GM19035 (cell line): Measurements from ENCODE around the gene SLC13A2.

ENCODE experiments used
- ATAC-seq: cut with Tn5 transposase; IDR thresholded peaks from one replicate; pipeline ENCODE4 v1.9.1; 2021; ENCODE audit not compliant: unreplicated experiment

SLC13A2 gene

GRCh38 chr17:28492352-28493310 is 19.2 kb downstream of the SLC13A2 start:
- no peak for ATAC-seq

DNA sequence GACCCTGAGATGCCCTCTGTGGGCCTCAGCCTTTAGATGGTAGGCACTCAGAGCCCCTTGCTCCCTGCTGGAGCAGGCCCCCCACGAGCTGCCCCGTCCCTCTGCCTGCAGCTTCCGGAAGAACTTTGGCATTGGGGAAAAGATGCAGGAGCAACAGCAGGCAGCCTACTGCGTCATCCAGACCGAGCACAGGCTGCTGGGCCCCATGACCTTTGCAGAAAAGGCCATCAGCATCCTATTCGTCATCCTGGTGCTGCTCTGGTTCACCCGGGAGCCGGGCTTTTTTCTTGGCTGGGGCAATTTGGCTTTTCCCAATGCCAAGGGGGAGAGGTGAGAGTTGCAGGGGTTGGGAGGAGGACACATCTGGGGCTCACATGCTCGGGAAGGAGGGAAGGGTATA is 20.0 kb downstream of the SLC13A2 start:
- ATAC-seq = no peak

DNA sequence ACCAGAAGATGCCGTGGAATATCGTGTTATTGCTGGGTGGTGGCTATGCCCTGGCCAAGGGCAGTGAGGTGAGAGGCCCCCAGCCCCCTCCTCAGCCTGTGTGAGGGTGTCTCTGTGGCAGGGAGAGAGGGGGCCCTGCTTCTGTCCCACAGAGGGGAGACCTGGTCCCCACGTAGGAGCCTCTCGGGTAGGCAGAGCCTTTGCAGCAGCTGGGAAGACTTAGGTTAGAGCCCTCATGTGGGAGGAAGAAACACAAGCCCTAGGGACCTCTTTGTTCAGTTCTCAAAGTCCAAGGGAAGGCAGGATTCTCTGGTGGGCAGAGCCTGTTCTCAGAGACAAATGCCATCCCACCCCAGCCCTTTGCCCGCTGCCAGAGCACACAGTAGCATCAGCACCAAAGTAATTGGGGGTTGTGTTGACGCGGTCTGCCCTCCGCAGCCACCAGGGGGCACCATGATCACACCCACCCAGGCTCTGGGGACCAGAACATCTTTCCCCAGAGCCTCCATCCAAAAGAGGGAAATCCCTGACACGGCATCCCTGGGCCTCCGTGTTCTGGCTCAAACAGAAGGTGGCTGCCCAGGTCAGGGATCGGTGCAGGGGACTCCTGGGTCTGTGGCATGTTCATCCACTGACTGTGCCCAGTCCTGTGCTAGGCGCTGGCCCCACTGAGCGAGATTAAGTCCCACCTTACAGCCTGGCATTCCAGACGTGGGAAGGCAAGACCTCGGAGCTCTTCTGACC is 21.2 kb downstream of the SLC13A2 start:
- ATAC-seq = no peak

DNA sequence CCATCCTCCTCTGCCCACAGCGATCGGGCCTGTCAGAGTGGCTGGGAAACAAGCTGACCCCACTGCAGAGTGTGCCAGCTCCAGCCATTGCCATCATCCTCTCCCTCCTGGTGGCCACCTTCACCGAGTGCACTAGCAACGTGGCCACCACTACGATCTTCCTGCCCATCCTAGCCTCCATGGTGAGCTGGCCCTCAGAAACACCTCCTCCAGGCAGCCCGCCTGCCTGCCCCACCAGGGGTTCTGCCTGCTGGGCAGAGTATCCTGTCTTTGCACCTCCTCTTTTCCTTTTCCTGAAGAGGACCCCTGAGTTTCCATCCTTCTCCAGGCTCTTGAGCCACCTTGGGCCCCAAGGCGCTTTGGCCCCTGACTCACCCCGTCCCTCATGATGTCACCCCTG is 22.2 kb downstream of the SLC13A2 start:
- ATAC-seq = no peak

- no peak for ATAC-seq
These were observed 24.5 kb downstream of the SLC13A2 start for GRCh38 chr17:28497931-28498330.

GRCh38 chr17:28498652-28499363 is 25.4 kb downstream of the SLC13A2 start:
- no peak for ATAC-seq

- no peak for ATAC-seq
These were observed 25.9 kb downstream of the SLC13A2 start for GRCh38 chr17:28499364-28499664.

DNA sequence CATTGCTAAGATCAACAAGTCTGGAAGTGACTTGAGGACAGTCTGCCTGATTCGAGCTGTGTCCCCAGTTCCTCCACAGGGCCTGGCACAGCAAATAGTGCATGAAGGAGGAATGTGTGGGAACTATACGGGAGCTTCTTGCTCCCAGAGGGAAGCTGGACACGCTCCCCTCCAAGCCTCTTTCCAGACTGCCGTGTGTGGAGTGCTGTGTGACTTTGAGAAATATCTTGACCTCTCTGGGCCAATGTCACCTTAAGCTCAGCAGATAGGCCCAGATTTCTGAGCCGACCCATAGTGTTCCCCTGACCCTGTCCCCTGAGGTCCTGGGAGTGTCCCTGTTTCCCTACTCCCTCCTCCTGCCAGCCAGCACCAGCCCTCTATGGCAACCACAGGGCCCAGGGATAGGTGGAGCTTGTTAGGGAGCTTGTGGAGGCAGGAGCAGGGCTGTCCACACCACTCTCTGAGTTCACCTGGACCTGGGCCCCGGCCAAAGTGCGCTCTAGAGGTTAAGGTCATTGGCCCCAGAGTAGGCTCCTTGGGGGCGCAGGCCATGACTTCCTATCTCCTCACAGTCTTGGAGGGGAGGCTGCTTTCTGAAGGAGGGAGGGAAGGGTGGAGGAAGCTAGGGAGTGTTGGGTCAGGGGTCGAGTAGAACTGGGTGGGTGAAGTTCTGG is 26.4 kb downstream of the SLC13A2 start:
- ATAC-seq = no peak

GRCh38 chr17:28500712-28501379 is 27.4 kb downstream of the SLC13A2 start:
- peak; percentile 66 for ATAC-seq

DNA sequence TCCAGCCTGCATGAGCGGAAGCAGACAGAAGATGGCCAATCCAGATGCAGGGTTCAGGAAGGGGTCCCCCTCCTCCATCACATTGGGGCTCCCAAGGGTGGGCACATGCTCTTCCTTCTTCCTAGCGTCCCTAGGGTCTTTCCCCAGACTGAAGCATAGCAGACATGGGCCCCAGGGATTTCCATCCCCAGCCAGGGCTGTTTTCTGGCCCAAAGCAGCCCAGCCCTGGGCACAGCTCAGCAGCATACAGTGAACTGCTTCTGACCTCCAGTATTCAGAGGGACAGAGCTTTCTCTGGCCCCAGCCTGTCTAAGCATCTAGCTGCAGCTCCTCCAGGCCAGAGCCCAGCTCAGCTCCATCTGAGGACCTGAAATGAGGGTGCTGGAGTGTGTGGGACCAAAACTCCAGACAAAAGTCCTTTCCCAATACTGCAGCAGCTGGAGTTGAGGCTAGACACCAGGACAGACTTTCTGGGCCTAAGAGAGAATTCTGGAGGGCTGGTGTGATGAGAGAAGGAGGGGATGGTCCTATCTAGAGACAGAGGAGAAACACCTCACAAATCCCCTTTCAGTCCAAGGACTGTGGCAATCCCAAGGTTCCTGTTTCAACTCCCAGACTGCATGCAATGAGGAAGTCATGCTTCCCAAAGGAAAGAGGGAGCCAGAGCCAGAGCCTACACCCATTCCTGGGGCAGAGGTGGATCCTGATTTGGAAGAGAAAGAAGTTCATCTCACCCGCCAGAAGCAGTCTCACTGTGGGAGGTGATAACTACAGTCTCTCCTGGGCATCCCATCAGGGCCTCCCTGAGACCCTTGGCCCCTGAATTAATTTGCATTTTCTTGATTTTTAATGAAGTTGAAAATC is 28.2 kb downstream of the SLC13A2 start:
- ATAC-seq = no peak

DNA sequence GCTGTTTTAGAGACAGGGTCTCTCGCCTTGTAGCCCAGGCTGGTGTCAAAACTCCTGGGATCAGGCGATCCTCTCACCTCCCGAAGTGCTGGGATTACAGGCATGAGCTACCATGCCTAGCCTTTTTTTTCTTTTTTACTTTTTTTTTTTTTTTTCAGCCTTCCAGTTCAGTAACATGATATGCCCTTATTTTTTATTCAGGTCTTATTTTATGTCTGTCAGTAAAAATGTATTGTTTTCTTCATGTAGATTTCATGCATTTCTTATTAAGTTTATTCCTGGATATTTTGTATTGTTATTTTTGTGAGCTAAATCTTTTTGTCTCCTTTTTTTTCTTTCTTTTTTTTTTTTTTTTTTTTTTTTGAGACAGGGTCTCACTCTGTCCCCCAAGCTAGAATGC is 30.0 kb downstream of the SLC13A2 start:
- no peak for ATAC-seq

- no peak for ATAC-seq
These were observed 32.7 kb downstream of the SLC13A2 start, which contains the start of gene FOXN1 for GRCh38 chr17:28505986-28506665. Gene FOXN1 (plus strand): TSS chr17:28506348. CDS start chr17:28523970, 17,622 bp downstream.

DNA sequence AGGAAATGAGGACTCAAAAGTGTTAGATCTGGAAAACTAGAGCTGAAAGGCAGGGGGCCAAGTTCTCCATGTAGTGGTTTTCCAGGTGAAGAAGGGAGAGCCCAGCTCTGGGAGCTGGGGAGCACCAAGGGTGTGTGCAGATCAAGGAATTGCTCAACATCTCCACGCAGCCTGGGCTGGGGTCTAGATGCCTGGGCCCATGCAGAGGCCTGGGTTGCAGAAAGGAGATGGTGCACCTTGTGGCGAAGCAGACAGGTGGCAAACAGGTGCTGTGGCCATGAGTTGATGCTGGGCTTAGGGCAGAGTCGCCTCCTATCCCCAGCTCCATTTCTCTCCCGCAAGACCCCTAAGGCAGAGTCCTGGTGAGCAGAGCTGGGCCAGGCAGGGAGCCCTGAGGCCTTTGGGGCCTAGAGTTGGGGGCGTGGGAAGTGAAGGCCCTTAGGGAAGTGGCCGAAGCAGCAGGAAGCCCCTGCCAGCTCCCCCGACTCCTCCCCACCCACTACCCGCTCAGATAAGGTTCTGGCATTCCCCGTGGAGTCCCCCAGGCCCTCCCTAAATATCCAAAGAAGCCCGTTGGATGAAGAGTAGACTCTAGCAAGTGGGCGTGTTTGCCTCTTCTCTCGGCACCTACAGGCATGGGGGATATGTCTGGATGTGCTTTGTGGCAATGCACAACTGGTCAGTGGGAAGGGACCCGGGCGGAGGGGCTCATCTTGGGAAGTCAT is 33.5 kb downstream of the SLC13A2 start:
- ATAC-seq = no peak

DNA sequence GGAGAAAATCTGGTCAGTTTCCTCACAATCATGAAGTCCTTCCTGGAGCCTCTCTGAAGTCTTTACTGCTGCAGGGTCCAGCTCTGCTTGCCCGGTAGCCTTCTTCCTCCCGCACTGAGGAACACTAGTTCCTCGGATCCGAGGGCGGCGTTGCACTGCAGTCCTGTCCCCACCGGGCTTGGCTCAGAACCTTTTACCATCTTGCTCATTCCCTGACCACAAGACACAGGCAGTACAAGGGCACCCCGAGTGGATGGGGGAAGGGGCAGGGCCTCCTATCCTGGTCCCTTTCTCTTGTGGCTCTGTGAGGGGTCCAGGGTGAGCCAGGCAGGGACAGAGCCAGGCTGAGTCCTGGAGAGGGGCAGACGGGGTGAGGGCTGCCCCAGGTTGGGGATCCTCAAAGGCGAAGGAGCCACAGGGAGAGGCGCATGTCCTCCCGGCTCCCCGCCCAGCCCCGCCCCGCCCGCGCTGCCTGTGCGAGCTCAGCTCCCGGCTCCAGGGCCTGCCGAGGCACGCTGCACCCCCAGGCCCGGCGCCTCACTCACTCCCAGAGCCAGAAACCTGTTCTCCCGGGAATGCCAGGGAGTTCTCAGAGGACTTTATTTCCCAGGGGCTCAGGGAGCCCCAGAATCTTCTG is 34.2 kb downstream of the SLC13A2 start:
- ATAC-seq = no peak

- no peak for ATAC-seq
These were observed 34.8 kb downstream of the SLC13A2 start for GRCh38 chr17:28508211-28508724.

DNA sequence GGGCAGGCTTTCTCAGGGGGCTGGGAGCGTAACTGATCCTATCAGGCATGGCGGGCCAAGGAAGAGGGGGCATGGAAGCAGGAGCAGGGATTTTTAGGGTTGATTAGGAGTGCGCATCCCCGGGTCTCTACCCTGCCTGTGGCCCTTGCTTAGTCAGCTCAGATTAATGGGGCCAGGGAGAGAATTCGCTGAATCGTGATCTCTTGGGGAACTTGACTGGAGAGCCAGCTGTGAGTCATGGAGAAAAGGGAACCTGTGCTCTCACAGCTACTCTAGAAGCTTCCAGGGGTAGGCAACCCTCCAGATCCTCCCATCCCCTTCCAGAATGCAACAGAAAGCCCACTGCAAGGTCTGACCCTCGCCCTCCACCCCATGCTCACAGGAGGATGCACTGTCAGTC is 36.3 kb downstream of the SLC13A2 start:
- no peak for ATAC-seq

DNA sequence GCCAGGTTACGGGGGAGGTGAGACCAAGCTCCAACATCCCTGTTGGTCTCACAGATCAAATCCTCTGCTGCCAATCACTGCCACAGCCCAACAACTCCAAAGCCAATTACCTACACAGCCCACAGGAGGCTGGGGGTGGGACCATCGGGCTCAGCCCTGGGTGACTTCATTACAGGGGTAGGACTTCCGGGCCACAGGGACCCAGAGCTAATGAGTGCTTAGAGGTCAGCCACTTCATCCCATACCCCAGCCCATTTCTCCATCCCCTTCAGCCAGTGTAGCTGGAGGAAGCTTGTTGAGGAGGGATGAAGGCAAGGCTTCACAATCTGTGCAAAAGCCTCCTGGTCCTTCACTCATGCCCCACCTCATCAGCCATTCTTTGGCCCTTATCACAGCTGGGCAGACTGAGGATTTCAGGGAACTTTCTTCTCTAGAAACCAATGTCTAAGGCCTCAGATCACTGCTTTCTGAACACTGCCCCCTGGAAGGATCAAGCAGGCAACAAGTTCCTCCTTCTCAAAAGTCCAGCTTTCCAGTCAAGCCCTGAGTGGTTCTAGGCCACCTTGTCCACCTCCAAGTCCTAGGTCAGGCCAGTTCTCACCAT is 38.5 kb downstream of the SLC13A2 start:
- no peak for ATAC-seq
